IMR-90 (cell line): ENCODE data around the gene DYRK3.

Source experiments
- BHLHE40 ChIP-seq: fragments of 150-350 bp; IDR thresholded peaks from 2 replicates; pipeline ENCODE4 v1.6.1; 2016; ENCODE audit warnings: mild to moderate bottlenecking, low read depth, low read length
- CEBPB ChIP-seq: IDR thresholded peaks from 2 replicates; pipeline ENCODE4 v1.6.1; 2012; ENCODE audit warnings: low read depth, low read length, improper control_type of control experiment
- MAZ ChIP-seq: IDR thresholded peaks from 2 replicates; pipeline ENCODE4 v1.6.1; 2012; ENCODE audit warnings: low read depth, mild to moderate bottlenecking, low read length, improper control_type of control experiment, moderate library complexity, borderline replicate concordance
- POLR2A ChIP-seq: IDR thresholded peaks from 2 replicates; pipeline ENCODE4 v1.6.1; 2012; ENCODE audit warnings: mild to moderate bottlenecking, low read depth, low read length
- RAD21 ChIP-seq: IDR thresholded peaks from 2 replicates; pipeline ENCODE4 v1.6.1; 2012; ENCODE audit warnings: low read length, improper control_type of control experiment
- TF ChIP-seq, protein P1 (sequence below): conservative IDR thresholded peaks from 2 replicates; pipeline ENCODE4 v1.5.1; 2012; ENCODE audit warnings: mild to moderate bottlenecking, low read depth, low read length, improper control_type of control experiment
- TF ChIP-seq, protein P2 (sequence below): fragments of 150-350 bp; IDR thresholded peaks from 2 replicates; pipeline ENCODE4 v1.6.1; 2017; ENCODE audit warnings: mild to moderate bottlenecking, antibody characterized with exemption, low read length, low read depth

DNA sequence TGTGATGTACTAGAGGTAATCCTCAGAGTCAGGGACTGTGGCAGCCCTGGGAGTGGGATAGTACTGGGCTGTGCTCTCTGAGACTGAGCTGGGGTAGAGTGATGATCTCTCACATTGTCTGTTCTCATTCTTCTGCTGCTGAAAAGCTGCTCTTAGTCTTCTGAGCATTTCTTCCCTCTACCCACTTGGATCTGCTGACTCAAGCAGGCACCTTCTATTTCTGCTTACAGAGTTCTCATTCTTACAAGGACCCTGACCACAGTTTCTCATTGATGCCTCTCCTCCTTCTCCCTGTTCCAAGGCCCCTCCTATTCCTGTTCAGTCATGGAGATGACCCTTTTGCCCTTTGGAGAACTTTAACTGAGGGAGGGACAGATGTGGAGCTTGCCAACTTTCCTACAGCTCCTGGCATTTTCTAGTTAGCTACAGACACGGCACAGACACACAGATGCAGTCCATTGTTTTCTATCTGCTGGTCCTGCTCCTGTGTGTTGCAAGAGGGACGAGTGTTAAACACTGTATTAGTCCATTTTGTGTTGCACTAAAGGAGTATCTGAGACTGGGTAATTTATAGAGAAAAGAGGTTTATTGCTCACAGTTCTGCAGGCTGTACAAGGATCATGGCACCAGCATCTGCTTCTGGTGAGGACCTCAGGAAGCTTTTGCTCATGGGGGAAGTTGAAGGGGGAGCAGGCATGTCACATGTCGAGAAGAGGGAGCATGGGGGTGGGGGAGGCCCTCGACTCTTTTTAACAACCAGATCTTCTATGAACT is 61.7 kb downstream of the DYRK3 start:
- TF ChIP-seq, protein P1, sequence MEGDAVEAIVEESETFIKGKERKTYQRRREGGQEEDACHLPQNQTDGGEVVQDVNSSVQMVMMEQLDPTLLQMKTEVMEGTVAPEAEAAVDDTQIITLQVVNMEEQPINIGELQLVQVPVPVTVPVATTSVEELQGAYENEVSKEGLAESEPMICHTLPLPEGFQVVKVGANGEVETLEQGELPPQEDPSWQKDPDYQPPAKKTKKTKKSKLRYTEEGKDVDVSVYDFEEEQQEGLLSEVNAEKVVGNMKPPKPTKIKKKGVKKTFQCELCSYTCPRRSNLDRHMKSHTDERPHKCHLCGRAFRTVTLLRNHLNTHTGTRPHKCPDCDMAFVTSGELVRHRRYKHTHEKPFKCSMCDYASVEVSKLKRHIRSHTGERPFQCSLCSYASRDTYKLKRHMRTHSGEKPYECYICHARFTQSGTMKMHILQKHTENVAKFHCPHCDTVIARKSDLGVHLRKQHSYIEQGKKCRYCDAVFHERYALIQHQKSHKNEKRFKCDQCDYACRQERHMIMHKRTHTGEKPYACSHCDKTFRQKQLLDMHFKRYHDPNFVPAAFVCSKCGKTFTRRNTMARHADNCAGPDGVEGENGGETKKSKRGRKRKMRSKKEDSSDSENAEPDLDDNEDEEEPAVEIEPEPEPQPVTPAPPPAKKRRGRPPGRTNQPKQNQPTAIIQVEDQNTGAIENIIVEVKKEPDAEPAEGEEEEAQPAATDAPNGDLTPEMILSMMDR, result no peak
- TF ChIP-seq BHLHE40 (no peak), POLR2A (no peak), CEBPB (no peak), MAZ (no peak), RAD21 (no peak)
- TF ChIP-seq, protein P2, sequence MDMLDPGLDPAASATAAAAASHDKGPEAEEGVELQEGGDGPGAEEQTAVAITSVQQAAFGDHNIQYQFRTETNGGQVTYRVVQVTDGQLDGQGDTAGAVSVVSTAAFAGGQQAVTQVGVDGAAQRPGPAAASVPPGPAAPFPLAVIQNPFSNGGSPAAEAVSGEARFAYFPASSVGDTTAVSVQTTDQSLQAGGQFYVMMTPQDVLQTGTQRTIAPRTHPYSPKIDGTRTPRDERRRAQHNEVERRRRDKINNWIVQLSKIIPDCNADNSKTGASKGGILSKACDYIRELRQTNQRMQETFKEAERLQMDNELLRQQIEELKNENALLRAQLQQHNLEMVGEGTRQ, result no peak
